ENCODE data around the gene ZNF821. TPM values are rescaled to one million over a fixed set of nuclear protein-coding genes. Genes with fewer than 3 reads are reported as not detected.

ZNF821 gene
- polyA plus RNA-seq, 1 of the 3 experiments (the other 2 are of a cell fraction), result 8.8 TPM

- Histone ChIP-seq H4K20me1 (ENCODE audit: insufficient read depth) (peaks cover 19% of the 10 kb centered on the region; the same call in 1 of the 2 replicates), H3K27ac (ENCODE audit: low read depth in 2 of 2, low read length in 1 of 2) (no peak overlapping the region), H2AFZ (ENCODE audit: low read depth) (no peak overlapping the region), H3K4me3 (ENCODE audit: low read depth in 2 of 2, low read length in 1 of 2) (no peak overlapping the region), H3K4me1 (ENCODE audit: control insufficient read depth in 1 of 2, insufficient read depth in 2 of 2, low read depth in 1 of 2, low read length in 1 of 2) (no peaks in the 10 kb centered on the region), H3K27me3 (ENCODE audit: insufficient read depth) (no peaks in the 10 kb centered on the region), H3K9me3 (no peaks in the 10 kb centered on the region), H3K36me3 (replicated peaks in 1 of 2; ENCODE audit: control insufficient read depth in 1 of 2, insufficient read depth in 2 of 2, low read length in 1 of 2) (peaks cover 6 to 49% of the 10 kb centered on the region in 2 experiments), H3K9me2 (no peaks in the 10 kb centered on the region), H3K79me2 (ENCODE audit: insufficient read depth) (peaks cover 18% of the 10 kb centered on the region; the same call in 1 of the 2 replicates), H3K4me2 (no peak overlapping the region), H3F3A (replicated peaks; ENCODE audit: insufficient read depth) (peaks cover 3% of the 10 kb centered on the region), H3K9ac (no peak overlapping the region)
- CTCF ChIA-PET, result interaction anchor here (4.7 kb wide), 1 partner anchor 23 kb away, joined by 22 read pairs; the partner anchor contains the start of gene ZNF821
- POLR2A ChIA-PET, result no interaction called here
- TF ChIP-seq IRF3 (IDR thresholded peaks at IDR 0.05; ENCODE audit: low read depth, low read length) (no peak), USF2 (IDR thresholded peaks at IDR 0.05; ENCODE audit: borderline replicate concordance, low read depth, low read length) (no peak), NFIC (IDR thresholded peaks at IDR 0.05; ENCODE audit: borderline replicate concordance) (no peak), JUND (IDR thresholded peaks at IDR 0.05) (no peak), RAD21 (IDR thresholded peaks at IDR 0.05; ENCODE audit: low read length) (no peak), EP300 (IDR thresholded peaks at IDR 0.05; ENCODE audit: borderline replicate concordance in 1 of 2, low read depth in 1 of 2, low read length in 1 of 2) (no peak)
- TF ChIP-seq, protein P1, sequence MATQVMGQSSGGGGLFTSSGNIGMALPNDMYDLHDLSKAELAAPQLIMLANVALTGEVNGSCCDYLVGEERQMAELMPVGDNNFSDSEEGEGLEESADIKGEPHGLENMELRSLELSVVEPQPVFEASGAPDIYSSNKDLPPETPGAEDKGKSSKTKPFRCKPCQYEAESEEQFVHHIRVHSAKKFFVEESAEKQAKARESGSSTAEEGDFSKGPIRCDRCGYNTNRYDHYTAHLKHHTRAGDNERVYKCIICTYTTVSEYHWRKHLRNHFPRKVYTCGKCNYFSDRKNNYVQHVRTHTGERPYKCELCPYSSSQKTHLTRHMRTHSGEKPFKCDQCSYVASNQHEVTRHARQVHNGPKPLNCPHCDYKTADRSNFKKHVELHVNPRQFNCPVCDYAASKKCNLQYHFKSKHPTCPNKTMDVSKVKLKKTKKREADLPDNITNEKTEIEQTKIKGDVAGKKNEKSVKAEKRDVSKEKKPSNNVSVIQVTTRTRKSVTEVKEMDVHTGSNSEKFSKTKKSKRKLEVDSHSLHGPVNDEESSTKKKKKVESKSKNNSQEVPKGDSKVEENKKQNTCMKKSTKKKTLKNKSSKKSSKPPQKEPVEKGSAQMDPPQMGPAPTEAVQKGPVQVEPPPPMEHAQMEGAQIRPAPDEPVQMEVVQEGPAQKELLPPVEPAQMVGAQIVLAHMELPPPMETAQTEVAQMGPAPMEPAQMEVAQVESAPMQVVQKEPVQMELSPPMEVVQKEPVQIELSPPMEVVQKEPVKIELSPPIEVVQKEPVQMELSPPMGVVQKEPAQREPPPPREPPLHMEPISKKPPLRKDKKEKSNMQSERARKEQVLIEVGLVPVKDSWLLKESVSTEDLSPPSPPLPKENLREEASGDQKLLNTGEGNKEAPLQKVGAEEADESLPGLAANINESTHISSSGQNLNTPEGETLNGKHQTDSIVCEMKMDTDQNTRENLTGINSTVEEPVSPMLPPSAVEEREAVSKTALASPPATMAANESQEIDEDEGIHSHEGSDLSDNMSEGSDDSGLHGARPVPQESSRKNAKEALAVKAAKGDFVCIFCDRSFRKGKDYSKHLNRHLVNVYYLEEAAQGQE (IDR thresholded peaks at IDR 0.05; ENCODE audit: low read depth, low read length), result no peak
- no peak for DNase-seq
- 98% methylated on average over 24 of the region's 32 CpGs for WGBS (ENCODE audit: low lambda C conversion rate)
These were observed 24.0 kb downstream of the ZNF821 start for GRCh38 chr16:71859762-71860521.

DNA sequence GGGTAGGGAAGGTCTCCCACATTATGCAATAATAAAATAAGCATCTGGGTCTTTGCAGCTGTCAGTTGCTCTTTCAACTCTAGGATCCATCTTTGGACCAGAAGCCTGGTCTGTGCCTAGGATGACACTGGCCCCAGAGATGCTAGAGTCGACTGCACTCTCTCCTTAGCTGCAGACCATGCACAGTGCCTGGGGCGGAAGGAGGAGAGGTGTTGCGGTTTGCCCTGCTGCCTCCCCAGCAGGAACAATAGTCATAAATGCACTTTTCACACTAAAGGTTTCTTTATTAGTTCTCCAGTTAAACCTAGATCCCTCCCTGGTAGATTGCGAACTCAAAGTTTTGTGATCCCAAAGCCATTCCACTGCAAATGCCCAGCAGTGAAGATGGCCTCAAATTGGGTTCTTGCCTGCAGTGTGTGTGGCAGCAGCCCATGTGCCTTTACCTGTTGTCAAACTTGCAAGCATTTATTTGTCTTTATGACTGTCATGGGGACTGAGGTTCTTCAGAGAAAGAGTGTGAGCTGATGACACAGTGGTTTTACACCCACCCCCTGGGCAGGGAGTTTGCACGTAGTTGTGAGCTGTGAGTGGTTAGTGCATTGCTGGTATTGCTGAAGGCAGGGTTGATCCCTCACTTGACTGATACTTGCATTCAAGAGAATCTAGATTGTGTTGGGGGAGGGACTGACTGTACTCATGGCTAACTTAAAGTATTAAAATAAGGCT lies 27.9 kb downstream of the ZNF821 start:
- 94% methylated on average over 4 of the region's 5 CpGs for WGBS (ENCODE audit: low lambda C conversion rate)
- Histone ChIP-seq H3K79me2 (ENCODE audit: insufficient read depth) (peaks cover 45% of the 10 kb centered on the region; the same call in 1 of the 2 replicates), H3K4me1 (ENCODE audit: control insufficient read depth in 1 of 2, insufficient read depth in 2 of 2, low read depth in 1 of 2, low read length in 1 of 2) (no peaks in the 10 kb centered on the region), H3K9me3 (no peaks in the 10 kb centered on the region), H3F3A (replicated peaks; ENCODE audit: insufficient read depth) (no peaks in the 10 kb centered on the region), H2AFZ (ENCODE audit: low read depth) (no peak overlapping the region), H3K9ac (no peak overlapping the region), H3K9me2 (no peaks in the 10 kb centered on the region), H3K27me3 (ENCODE audit: insufficient read depth) (no peaks in the 10 kb centered on the region), H3K36me3 (replicated peaks in 1 of 2; ENCODE audit: control insufficient read depth in 1 of 2, insufficient read depth in 2 of 2, low read length in 1 of 2) (peaks cover 0 to 63% of the 10 kb centered on the region in 2 experiments), H3K4me3 (ENCODE audit: low read depth in 2 of 2, low read length in 1 of 2) (no peak overlapping the region), H3K27ac (ENCODE audit: low read depth in 2 of 2, low read length in 1 of 2) (no peak overlapping the region), H4K20me1 (ENCODE audit: insufficient read depth) (peaks cover 27% of the 10 kb centered on the region), H3K4me2 (no peak overlapping the region)
- POLR2A ChIA-PET, result no interaction called here
- TF ChIP-seq TAF1 (IDR thresholded peaks at IDR 0.05; ENCODE audit: borderline replicate concordance, low read depth, low read length) (no peak), ZBTB33 (IDR thresholded peaks at IDR 0.05; ENCODE audit: borderline replicate concordance, low read depth) (no peak)
- DNase-seq, result no peak
- CTCF ChIA-PET, result interaction anchor here (1.5 to 4.7 kb wide), 2 partner anchors 27 to 105 kb away, joined by 3 to 22 read pairs; partner anchors contain the start of gene ZNF821

Data from SK-N-SH (cell line).